SK-N-DZ (cell line): ENCODE results near the gene PRKCB.

ENCODE experiments used
- DNase-seq: peaks from one replicate; pipeline ENCODE4 v3.0.0-alpha.2; 2015; ENCODE audit warnings: low spot score

Gene PRKCB

DNA sequence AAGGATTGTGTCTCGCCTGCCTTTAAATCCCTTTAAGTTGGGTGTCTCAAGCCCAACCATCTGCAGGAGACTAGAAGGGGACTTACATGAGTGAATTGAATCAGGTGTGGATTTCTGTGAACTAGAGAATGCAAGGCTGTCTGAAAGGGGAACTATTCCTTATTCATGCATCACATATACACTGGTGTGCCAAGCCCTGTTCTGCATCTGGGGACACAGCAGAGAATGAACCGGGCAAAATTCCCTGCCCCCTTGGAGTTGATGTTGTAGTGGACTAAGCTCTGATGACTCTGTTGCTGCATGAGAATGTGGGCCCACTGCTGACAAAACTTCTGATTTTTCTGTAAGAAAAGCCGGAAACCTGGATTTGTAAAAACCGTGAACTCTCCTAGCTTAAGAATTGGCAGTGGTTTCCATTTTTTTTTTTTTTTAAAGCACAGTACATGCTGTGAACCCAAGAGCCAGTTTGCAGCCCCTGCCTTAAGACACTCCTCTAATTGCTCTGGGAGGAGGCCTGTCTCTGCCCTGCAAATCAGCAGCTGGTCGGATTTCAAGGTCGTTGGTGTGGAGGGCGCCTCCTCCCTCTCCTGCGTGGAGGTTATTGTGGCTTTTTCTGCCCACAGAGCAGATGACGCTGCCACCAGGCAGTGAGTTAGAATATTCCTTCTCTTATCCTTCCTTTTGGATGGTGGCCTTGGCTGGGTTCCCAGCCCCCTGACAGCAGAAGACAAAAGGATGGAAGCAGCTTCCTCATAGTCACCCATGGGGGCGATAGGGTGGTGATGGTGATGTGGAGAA is 131.0 kb downstream of the PRKCB start:
- DNase-seq, result no peak

GRCh38 chr16:23967775-23968174 is 132.0 kb downstream of the PRKCB start:
- no peak for DNase-seq

GRCh38 chr16:23968176-23968575 is 132.4 kb downstream of the PRKCB start:
- no peak for DNase-seq

GRCh38 chr16:23969468-23970297 is 133.9 kb downstream of the PRKCB start:
- DNase-seq, result no peak

DNA sequence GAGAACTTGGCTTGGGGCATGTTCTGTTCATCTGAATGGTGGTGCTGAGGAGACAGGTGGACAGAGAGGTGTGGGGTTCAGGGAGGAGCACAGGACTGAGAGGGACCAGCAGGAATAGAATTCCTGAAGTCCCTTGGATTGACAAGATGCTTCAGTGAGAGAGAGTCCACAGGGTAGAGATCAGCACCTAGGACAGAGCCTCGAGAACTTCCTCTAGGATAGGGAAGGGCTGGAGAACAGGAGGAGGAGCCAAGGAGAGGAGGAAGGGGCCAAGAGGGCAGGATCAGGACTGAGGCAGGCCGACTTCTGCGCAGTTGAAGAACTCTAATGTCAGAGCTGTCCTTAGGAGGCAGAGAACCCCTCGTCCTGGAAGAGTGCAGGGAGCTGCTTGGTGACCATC is 138.4 kb downstream of the PRKCB start:
- no peak for DNase-seq

- no peak for DNase-seq
Observed at GRCh38 chr16:23975293-23975692, 139.5 kb downstream of the PRKCB start.

- no peak for DNase-seq
Observed at GRCh38 chr16:23976091-23976490, 140.3 kb downstream of the PRKCB start.

DNA sequence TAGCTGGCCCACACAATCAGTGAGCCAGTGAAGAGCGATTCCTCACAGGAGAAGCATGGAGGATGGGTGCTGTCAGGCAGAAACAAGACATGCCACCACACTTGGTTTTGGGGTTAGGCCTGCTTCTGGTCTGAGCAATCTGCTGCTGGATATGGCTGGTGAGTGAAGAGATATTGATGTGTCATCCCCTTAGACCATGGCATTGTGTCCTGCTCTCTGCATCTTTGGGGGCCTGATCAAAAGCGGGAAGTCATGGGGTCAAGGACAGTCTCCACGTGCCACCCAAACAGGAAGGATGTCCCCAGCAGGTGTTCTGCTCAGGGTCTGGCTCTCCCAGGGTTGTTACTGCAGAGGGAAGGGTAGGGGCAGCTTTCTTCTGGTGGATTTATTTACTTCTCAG is 140.7 kb downstream of the PRKCB start:
- no peak for DNase-seq

- no peak for DNase-seq
Observed at GRCh38 chr16:23979441-23979840, 143.7 kb downstream of the PRKCB start.

DNA sequence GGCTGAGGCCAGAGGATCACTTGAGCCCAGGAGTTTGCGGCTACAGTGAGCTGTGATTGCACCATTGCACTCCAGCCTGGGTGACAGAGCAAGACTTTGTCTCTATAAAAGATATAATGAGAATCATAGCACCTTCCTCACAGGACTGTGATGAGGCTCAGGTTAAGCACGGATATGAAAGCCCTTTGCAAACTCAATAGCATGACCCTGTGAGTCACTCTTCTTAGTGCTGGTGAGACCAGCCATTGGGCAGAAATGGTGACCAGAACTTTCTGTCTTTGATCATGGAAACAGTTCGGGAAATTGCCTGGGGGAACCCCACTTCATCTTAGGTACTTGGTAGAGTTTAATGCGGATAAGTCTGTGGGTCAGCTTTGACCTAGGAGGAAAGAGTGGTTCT is 144.2 kb downstream of the PRKCB start:
- no peak for DNase-seq

DNA sequence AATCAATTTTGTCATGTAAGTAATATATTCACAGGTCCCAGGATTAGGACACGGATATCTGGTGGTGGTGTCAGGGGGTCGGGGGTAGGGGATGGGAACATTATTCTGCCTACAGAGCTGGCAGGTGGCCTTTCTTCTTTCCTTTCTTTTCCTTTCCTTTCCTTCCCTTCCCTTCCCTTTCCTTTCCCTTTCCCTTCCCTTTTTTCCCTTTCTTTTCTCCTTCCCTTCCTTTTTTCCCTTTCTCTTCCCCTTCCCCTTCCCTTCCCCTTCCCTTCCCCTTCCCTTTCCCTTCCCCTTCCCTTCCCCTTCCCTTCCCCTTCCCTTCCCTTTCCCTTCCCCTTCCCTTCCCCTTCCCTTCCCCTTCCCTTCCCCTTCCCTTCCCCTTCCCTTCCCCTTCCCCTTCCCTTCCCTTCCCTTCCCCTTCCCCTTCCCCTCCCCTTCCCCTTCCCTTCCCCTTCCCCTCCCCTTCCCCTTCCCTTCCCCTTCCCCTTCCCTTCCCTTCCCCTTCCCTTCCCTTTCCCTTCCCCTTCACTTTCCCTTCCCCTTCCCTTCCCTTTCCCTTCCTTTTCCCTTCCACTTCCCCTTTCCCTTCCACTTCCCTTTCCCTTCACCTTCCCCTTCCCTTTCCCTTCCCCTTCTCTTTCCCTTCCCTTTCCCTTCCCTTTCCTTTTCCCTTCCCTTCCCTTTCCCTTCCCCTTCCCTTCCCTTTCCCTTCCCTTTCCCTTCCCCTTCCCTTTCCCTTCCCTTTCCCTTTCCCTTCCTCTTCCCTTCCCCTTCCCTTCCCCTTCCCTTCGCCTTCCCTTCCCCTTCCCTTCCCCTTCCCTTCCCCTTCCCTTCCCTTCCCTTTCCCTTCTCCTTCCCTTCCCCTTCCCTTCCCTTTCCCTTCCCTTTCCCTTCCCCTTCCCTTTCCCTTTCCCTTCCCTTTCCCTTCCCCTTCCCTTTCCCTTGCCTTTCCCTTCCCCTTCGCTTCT is 145.9 kb downstream of the PRKCB start:
- DNase-seq, result no peak

GRCh38 chr16:23986455-23986854 is 150.7 kb downstream of the PRKCB start:
- DNase-seq, result no peak

GRCh38 chr16:23987443-23987842 is 151.7 kb downstream of the PRKCB start:
- DNase-seq, result no peak

- no peak for DNase-seq
Observed at GRCh38 chr16:23990507-23990906, 154.7 kb downstream of the PRKCB start.

GRCh38 chr16:23991066-23991465 is 155.3 kb downstream of the PRKCB start:
- DNase-seq, result no peak

DNA sequence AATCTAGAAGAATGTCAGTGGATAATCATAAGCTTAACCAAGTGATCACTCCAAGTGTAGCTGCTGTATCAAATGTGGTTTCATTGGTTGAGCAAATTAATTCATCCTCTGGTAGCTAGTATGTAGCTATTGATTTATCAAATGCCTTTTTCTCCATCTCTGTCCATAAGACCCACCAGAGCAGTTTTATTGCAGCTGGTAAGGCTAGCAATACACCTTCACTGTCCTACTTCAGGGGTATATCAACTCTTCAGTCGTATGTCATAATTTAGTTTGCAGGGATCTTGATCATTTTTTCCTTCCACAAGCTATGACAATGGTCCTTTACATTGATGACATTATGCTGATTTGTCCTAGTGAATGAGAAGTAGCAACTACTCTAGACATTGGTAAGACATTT is 158.8 kb downstream of the PRKCB start:
- DNase-seq, result no peak

DNA sequence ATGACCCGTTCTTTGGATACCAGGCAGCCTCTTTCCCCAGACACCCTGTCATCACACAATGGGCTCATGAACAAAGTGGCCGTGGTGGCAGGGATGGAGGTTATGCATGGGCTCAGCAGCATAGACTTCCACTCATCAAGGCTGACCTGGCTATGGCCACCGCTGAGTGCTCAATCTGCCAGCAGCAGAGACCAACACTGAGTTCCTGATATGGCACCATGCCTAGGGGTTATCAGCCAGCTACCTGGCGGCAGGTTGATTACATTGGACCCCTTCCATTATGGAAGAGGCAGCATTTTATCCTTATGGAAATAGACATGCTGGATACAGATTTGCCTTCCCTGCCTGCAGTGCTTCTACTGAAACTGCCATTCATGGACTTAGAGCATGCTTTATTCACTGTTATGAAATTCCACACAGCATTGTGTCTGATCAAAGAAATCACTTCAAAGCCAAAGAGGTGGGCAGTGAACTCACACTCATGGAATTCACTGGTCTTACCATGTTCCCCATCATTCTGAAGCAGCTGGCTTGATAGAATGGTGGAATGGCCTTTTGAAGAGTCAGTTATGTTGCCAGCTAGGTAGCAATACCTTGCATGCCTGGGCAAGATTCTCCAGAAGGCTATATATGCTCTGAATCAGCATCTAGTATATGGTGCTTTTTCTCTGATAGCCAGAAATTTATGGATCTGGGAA is 160.6 kb downstream of the PRKCB start:
- no peak for DNase-seq

GRCh38 chr16:23998771-23999170 is 163.0 kb downstream of the PRKCB start:
- no peak for DNase-seq

- no peak for DNase-seq
Observed at GRCh38 chr16:23999663-24000062, 163.9 kb downstream of the PRKCB start.

DNA sequence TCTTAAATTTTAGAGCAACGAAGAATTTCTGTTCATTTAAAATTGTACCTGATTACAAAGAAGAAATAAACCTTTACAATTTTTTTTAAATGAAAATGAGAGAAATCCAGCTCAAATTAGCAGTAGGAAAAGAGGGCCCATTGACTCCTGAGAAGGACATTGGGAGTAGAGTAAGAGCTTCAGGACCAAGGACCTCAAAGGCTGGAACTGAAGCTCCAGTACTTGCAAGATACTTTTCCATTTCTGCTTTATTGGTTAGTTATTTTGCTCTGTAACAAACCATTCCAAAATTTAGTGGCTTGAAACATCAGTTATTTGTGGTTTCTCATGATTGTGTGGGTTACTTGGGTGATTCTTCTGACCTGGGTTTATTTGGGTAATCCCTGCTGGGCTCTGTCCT is 165.9 kb downstream of the PRKCB start:
- DNase-seq, result no peak

GRCh38 chr16:24002619-24003018 is 166.8 kb downstream of the PRKCB start:
- no peak for DNase-seq
